HepG2 (cell line): Measurements from ENCODE around the gene BRMS1. TPM values are rescaled to one million over a fixed set of nuclear protein-coding genes. Genes with fewer than 3 reads are reported as not detected.

Source experiments
- ATF7 ChIP-seq, 2 experiments: fragments of 450-650 bp in 1 of 2; sonication (generic) in 1 of 2; formaldehyde crosslinking in 1 of 2; IDR thresholded peaks; 2 replicates each; pipeline versions ENCODE4 v1.4.0 to v1.6.1; 2016 to 2020; ENCODE audit warnings: antibody characterized with exemption in 1 of 2, mild to moderate bottlenecking in 1 of 2, missing genetic modification reagents in 1 of 2
- BHLHE40 ChIP-seq: IDR thresholded peaks from 2 replicates; pipeline ENCODE4 v1.6.1; 2011; ENCODE audit warnings: low read length, improper control_type of control experiment
- FOSL2 ChIP-seq: sonication (generic); formaldehyde crosslinking; IDR thresholded peaks from 2 replicates; pipeline ENCODE4 v1.4.0; 2020; ENCODE audit warnings: missing genetic modification reagents
- MED1 ChIP-seq: sonication (generic); formaldehyde crosslinking; IDR thresholded peaks from 2 replicates; pipeline ENCODE4 v1.4.0; 2020; ENCODE audit warnings: missing genetic modification reagents
- MLLT10 ChIP-seq: sonication (generic); formaldehyde crosslinking; IDR thresholded peaks from 2 replicates; pipeline ENCODE4 v1.4.0; 2020; ENCODE audit warnings: missing genetic modification reagents
- MYPOP ChIP-seq: sonication (generic); formaldehyde crosslinking; IDR thresholded peaks from 2 replicates; pipeline ENCODE4 v1.8.1; 2023; ENCODE audit warnings: mild to moderate bottlenecking, moderate library complexity, missing genetic modification reagents
- PAX8 ChIP-seq: sonication (generic); formaldehyde crosslinking; IDR thresholded peaks from 2 replicates; pipeline ENCODE4 v1.8.0; 2022; ENCODE audit warnings: mild to moderate bottlenecking, missing genetic modification reagents, borderline replicate concordance
- PHF8 ChIP-seq: sonication (generic); formaldehyde crosslinking; IDR thresholded peaks from 2 replicates; pipeline ENCODE4 v1.5.0; 2020; ENCODE audit warnings: missing genetic modification reagents
- SMARCC2 ChIP-seq: fragments of 450-650 bp; IDR thresholded peaks from 2 replicates; pipeline ENCODE4 v1.6.1; 2017; ENCODE audit warnings: antibody characterized with exemption, mild to moderate bottlenecking
- SNRNP70 ChIP-seq: fragments of 200-400 bp; formaldehyde crosslinking; IDR thresholded peaks from 2 replicates; pipeline ENCODE4 v1.6.1; 2017; ENCODE audit warnings: mild to moderate bottlenecking, low read depth, low read length, moderate library complexity
- SOX13 ChIP-seq, 3 experiments: fragments of 450-650 bp in 1 of 3; sonication (generic) in 1 of 3; formaldehyde crosslinking in 1 of 3; IDR thresholded peaks in 2 of 3; conservative IDR thresholded peaks in 1 of 3; 2 replicates each; pipeline versions ENCODE4 v1.5.0 to v1.6.1; 2016 to 2020; ENCODE audit warnings: antibody characterized with exemption in 1 of 3, mild to moderate bottlenecking in 1 of 3, missing compliant biosample characterization in 1 of 3, missing genetic modification reagents in 1 of 3, moderate library complexity in 1 of 3
- SOX6 ChIP-seq, 2 experiments: fragments of 450-650 bp in 1 of 2; sonication (generic) in 1 of 2; formaldehyde crosslinking in 1 of 2; IDR thresholded peaks; 2 replicates each; pipeline versions ENCODE4 v1.4.0 to v1.6.1; 2017 to 2020; ENCODE audit warnings: antibody characterized with exemption in 1 of 2, mild to moderate bottlenecking in 1 of 2, missing genetic modification reagents in 1 of 2
- TEAD3 ChIP-seq: optimal IDR thresholded peaks from 2 replicates; pipeline ENCODE3; 2016; ENCODE audit warnings: borderline replicate concordance
- TFDP2 ChIP-seq: sonication (generic); formaldehyde crosslinking; IDR thresholded peaks from 2 replicates; pipeline ENCODE4 v1.4.0; 2020; ENCODE audit warnings: missing genetic modification reagents
- YEATS2 ChIP-seq: sonication (generic); formaldehyde crosslinking; IDR thresholded peaks from 2 replicates; pipeline ENCODE4 v1.4.0; 2020; ENCODE audit warnings: missing genetic modification reagents, borderline replicate concordance
- ZBTB7B ChIP-seq: sonication (generic); formaldehyde crosslinking; IDR thresholded peaks from 2 replicates; pipeline ENCODE4 v1.4.0; 2020; ENCODE audit warnings: missing genetic modification reagents
- ZFX ChIP-seq: sonication (generic); formaldehyde crosslinking; IDR thresholded peaks from 2 replicates; pipeline ENCODE4 v1.4.0; 2020; ENCODE audit warnings: mild to moderate bottlenecking, low read depth, missing genetic modification reagents, moderate library complexity
- ZFY ChIP-seq: sonication (generic); formaldehyde crosslinking; IDR thresholded peaks from 2 replicates; pipeline ENCODE4 v1.4.0; 2020; ENCODE audit warnings: missing genetic modification reagents
- ZSCAN30 ChIP-seq: sonication (generic); formaldehyde crosslinking; IDR thresholded peaks from 2 replicates; pipeline ENCODE4 v1.5.0; 2020; ENCODE audit warnings: mild to moderate bottlenecking, missing genetic modification reagents
- polyA plus RNA-seq, 8 experiments: library from polyadenylated mRNA; depleted of rRNA in 3 of 8; stranded (reverse) in 7 of 8; unstranded in 1 of 8; fragments of >200 nt; fragmentation: Illumina TruSeq in 4 of 8; extraction: Trizol in 4 of 8; gene quantifications; 2 replicates each; pipeline versions ENCODE4 v1.2.1 to v1.2.3, GENCODE V29; 2011 to 2016; ENCODE audit warnings: low read depth in 4 of 8, missing spikeins in 1 of 8, mixed read lengths in 1 of 8; ENCODE audit not compliant: insufficient read depth in 1 of 8
- total RNA-seq, 5 experiments: library from RNA; depleted of rRNA; stranded (reverse); fragments of >200 nt; fragmentation: Illumina TruSeq; extraction: Trizol; gene quantifications; 2 replicates each; pipeline ENCODE4 v1.2.3, GENCODE V29; 2016; ENCODE audit warnings: low read depth in 1 of 5
- TF ChIP-seq, protein P1 (sequence below): sonication (generic); formaldehyde crosslinking; IDR thresholded peaks from 2 replicates; pipeline ENCODE4 v1.4.0; 2020; ENCODE audit warnings: missing genetic modification reagents

Gene BRMS1
- total and polyA plus RNA-seq, 2 of the 13 experiments (the other 11 are each of a cell fraction or from before 2014, with no cell fraction given) = 15.8 to 55.7 TPM

GRCh38 chr11:66328302-66329144 lies 16.4 kb downstream of the BRMS1 start (continued):
- TF ChIP-seq MED1 (CRISPR knock-in tag) = peak; percentile 69
- TF ChIP-seq TEAD3 (CRISPR knock-in tag) = peak; percentile 100
- no peak for TF ChIP-seq PAX8 (CRISPR knock-in tag)
- no peak for TF ChIP-seq ATF7 (IDR thresholded peaks at IDR 0.05)
- no peak for TF ChIP-seq ATF7 (CRISPR knock-in tag; IDR thresholded peaks at IDR 0.05)
- TF ChIP-seq SOX13 (IDR thresholded peaks at IDR 0.05) = no peak
- TF ChIP-seq SOX13 (CRISPR knock-in tag; conservative IDR thresholded peaks at IDR 0.05 in 1 of 2, IDR thresholded peaks at IDR 0.05 in 1 of 2) = peak in 1 of 2 experiments; percentile 71; a peak in 2 of 4 replicates
- no peak for TF ChIP-seq SOX6 (IDR thresholded peaks at IDR 0.05)
- TF ChIP-seq SOX6 (CRISPR knock-in tag; IDR thresholded peaks at IDR 0.05) = peak; percentile 54
- no peak for TF ChIP-seq SMARCC2
- no peak for TF ChIP-seq SNRNP70
- peak; percentile 75; the same call in 1 of the 2 replicates for TF ChIP-seq ZFX
- TF ChIP-seq ZSCAN30 (CRISPR knock-in tag) = peak; percentile 85
- peak; percentile 41; the same call in 1 of the 2 replicates for TF ChIP-seq PHF8 (CRISPR knock-in tag)
- TF ChIP-seq TFDP2 (CRISPR knock-in tag) = peak; percentile 85
- peak; percentile 67 for TF ChIP-seq ZFY
- TF ChIP-seq, protein P1, sequence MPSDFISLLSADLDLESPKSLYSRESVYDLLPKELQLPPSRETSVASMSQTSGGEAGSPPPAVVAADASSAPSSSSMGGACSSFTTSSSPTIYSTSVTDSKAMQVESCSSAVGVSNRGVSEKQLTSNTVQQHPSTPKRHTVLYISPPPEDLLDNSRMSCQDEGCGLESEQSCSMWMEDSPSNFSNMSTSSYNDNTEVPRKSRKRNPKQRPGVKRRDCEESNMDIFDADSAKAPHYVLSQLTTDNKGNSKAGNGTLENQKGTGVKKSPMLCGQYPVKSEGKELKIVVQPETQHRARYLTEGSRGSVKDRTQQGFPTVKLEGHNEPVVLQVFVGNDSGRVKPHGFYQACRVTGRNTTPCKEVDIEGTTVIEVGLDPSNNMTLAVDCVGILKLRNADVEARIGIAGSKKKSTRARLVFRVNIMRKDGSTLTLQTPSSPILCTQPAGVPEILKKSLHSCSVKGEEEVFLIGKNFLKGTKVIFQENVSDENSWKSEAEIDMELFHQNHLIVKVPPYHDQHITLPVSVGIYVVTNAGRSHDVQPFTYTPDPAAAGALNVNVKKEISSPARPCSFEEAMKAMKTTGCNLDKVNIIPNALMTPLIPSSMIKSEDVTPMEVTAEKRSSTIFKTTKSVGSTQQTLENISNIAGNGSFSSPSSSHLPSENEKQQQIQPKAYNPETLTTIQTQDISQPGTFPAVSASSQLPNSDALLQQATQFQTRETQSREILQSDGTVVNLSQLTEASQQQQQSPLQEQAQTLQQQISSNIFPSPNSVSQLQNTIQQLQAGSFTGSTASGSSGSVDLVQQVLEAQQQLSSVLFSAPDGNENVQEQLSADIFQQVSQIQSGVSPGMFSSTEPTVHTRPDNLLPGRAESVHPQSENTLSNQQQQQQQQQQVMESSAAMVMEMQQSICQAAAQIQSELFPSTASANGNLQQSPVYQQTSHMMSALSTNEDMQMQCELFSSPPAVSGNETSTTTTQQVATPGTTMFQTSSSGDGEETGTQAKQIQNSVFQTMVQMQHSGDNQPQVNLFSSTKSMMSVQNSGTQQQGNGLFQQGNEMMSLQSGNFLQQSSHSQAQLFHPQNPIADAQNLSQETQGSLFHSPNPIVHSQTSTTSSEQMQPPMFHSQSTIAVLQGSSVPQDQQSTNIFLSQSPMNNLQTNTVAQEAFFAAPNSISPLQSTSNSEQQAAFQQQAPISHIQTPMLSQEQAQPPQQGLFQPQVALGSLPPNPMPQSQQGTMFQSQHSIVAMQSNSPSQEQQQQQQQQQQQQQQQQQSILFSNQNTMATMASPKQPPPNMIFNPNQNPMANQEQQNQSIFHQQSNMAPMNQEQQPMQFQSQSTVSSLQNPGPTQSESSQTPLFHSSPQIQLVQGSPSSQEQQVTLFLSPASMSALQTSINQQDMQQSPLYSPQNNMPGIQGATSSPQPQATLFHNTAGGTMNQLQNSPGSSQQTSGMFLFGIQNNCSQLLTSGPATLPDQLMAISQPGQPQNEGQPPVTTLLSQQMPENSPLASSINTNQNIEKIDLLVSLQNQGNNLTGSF (CRISPR knock-in tag) = 0 out of 2 replicates have a peak, but pooled peaks have one; percentile 24
- peak; percentile 83; the same call in 1 of the 2 replicates for TF ChIP-seq YEATS2
- peak; percentile 86 for TF ChIP-seq BHLHE40
- peak; percentile 87 for TF ChIP-seq ZBTB7B
- TF ChIP-seq MLLT10 (CRISPR knock-in tag) = no peak
- TF ChIP-seq MYPOP = peak; percentile 97
- peak; percentile 56 for TF ChIP-seq FOSL2
